Activated CD8-positive, alpha-beta memory T cell treated with anti-CD3 and anti-CD28 coated beads for 36 hours (primary cell): Measurements from ENCODE around the gene LNP1. TPM values are rescaled to one million over a fixed set of nuclear protein-coding genes. Genes with fewer than 3 reads are reported as not detected.
"Not testable (repeated sequence)": the region's sequence is repeated elsewhere in the genome, so short reads cannot be mapped to it uniquely, and the experiment has no call there.

Experiments
- CTCF ChIA-PET: fragments of 350-600 bp; sonication (Branson Sonifier 250); formaldehyde crosslinking; loops from one replicate; lab custom pipeline; 2021; ENCODE audit warnings: antibody characterized with exemption; lab: Charles Lee
- POLR2A ChIA-PET: fragments of 350-600 bp; sonication (Branson Sonifier 250); formaldehyde crosslinking; loops from one replicate; lab custom pipeline; 2021; ENCODE audit warnings: antibody characterized with exemption; lab: Charles Lee
- total RNA-seq, 2 experiments: library from RNA; stranded (reverse); gene quantifications; one replicate each; pipeline ENCODE4 v1.2.3, GENCODE V29; 2021

Gene LNP1
- total RNA-seq, 2 experiments from 2014 or later = 1.3 to 1.7 TPM

GRCh38 chr3:100420885-100421284 lies 19.5 kb downstream of the LNP1 start:
- ChIA-PET CTCF (no interaction called here), POLR2A (no interaction called here)

GRCh38 chr3:100423611-100424010 lies 22.3 kb downstream of the LNP1 start:
- POLR2A ChIA-PET = no interaction called here

GRCh38 chr3:100424261-100424660 lies 22.9 kb downstream of the LNP1 start:
- CTCF ChIA-PET = no interaction called here
- POLR2A ChIA-PET = no interaction called here

More at GRCh38 chr3:100423611-100424010, 22.3 kb downstream of the LNP1 start:
- CTCF ChIA-PET = no interaction called here

GRCh38 chr3:100425316-100425715 lies 24.0 kb downstream of the LNP1 start:
- CTCF ChIA-PET = interaction anchor here (0.7 kb wide), 1 partner anchor 1436 kb away, joined by 3 read pairs; no protein-coding TSS in a partner anchor

GRCh38 chr3:100426067-100426682 lies 24.8 kb downstream of the LNP1 start:
- POLR2A ChIA-PET = no interaction called here
- CTCF ChIA-PET = no interaction called here

More at GRCh38 chr3:100425316-100425715, 24.0 kb downstream of the LNP1 start:
- POLR2A ChIA-PET = no interaction called here

GRCh38 chr3:100427699-100428098 lies 26.4 kb downstream of the LNP1 start:
- POLR2A ChIA-PET = no interaction called here
- CTCF ChIA-PET = no interaction called here

GRCh38 chr3:100429187-100429716 lies 27.9 kb downstream of the LNP1 start:
- CTCF ChIA-PET = no interaction called here
- POLR2A ChIA-PET = no interaction called here

- CTCF ChIA-PET = no interaction called here
- POLR2A ChIA-PET = no interaction called here
Measured at GRCh38 chr3:100436951-100437350, 35.6 kb downstream of the LNP1 start.

- CTCF ChIA-PET = no interaction called here
- POLR2A ChIA-PET = no interaction called here
Measured at GRCh38 chr3:100437721-100438622, 36.6 kb downstream of the LNP1 start.

- POLR2A ChIA-PET = no interaction called here
- CTCF ChIA-PET = no interaction called here
Measured at GRCh38 chr3:100438623-100438974, 37.3 kb downstream of the LNP1 start.

- ChIA-PET CTCF (no interaction called here), POLR2A (interaction anchor here (1.3 kb wide), 1 partner anchor 39 kb away, joined by 5 read pairs; the partner anchor contains the start of gene LNP1)
Measured at GRCh38 chr3:100440895-100441294, 39.6 kb downstream of the LNP1 start.

- POLR2A ChIA-PET = no interaction called here
- CTCF ChIA-PET = interaction anchor here (1.4 kb wide), 1 partner anchor 19 kb away, joined by 3 read pairs; no protein-coding TSS in a partner anchor
Measured at GRCh38 chr3:100443690-100444089, 42.4 kb downstream of the LNP1 start.

GRCh38 chr3:100447067-100447466 lies 45.7 kb downstream of the LNP1 start:
- POLR2A ChIA-PET, CTCF ChIA-PET: not testable (repeated sequence)

GRCh38 chr3:100448079-100448478 lies 46.7 kb downstream of the LNP1 start:
- POLR2A ChIA-PET = no interaction called here
- CTCF ChIA-PET = no interaction called here

GRCh38 chr3:100449214-100449613 lies 47.9 kb downstream of the LNP1 start:
- ChIA-PET POLR2A (no interaction called here), CTCF (no interaction called here)

- POLR2A ChIA-PET = no interaction called here
- CTCF ChIA-PET = no interaction called here
Measured at GRCh38 chr3:100454677-100455076, 53.3 kb downstream of the LNP1 start.

GRCh38 chr3:100455841-100456550 lies 54.7 kb downstream of the LNP1 start:
- POLR2A ChIA-PET = no interaction called here
- CTCF ChIA-PET = interaction anchor here (0.7 kb wide), 1 partner anchor 919 kb away, joined by 3 read pairs; no protein-coding TSS in a partner anchor

- ChIA-PET POLR2A (no interaction called here), CTCF (no interaction called here)
Measured at GRCh38 chr3:100456745-100457144, 55.4 kb downstream of the LNP1 start.

GRCh38 chr3:100457811-100458210 lies 56.5 kb downstream of the LNP1 start:
- ChIA-PET POLR2A (no interaction called here), CTCF (no interaction called here)

- ChIA-PET CTCF (no interaction called here), POLR2A (no interaction called here)
Measured at GRCh38 chr3:100458814-100459213, 57.5 kb downstream of the LNP1 start.
